Ramos (cell line): Measurements from ENCODE around the gene CRNKL1.

Source experiments
- in situ Hi-C: fragments of 300-500 bp; cut with MboI; formaldehyde crosslinking; loops from one replicate; pipeline ENCODE4 v1.14.3; 2022; ENCODE audit warnings: low sequenced_read_pairs; ENCODE audit not compliant: unreplicated experiment

The CRNKL1 gene

DNA sequence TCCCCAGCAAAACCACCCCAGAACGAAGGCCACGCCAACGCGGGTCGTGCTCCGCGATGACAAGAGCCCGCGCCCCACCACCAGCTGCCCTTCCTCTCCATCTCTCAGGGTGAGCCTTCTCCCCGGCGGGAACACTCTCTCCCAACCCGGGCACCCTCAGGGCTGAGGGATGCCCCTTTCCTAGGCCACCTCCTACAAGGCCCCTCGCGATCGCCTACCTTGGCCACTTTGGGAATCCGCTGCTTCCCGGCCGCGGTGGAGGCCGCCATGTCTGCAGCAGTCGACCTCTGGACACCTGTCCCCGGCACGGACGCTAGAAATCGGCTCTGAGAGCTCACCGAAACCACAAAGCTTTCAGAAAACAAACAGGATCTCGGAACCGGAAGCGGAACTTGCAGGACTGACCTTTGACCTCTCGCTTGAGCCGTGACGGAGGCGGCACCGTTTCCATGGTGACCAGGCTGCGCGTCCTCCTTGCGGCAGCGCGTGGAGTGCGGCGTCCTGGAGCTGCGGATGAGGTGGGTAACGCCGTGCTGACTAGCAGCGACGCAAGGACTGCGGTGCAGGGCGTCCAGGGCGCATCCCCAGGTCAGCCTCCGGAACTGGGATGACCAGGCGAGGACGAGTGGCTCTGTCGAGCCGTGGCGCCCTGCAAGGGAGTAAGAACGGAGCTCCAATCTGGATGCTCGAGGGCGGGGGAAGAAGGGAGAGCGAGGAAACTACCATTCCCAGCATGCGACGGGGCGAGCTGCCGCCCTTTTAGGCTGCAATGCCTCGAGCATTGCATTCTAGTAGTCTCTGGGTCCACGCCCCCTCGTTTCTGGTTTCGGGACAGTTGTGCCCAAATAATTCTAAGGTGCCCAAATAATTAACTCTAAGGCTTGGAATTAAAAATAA is at the start of gene CRNKL1, which contains the start of gene CFAP61:
CRNKL1 (minus strand) TSS at position 393 of the 897 bp plus-strand sequence; CDS start at position 269, 124 bp downstream.
CFAP61 (plus strand) TSS at position 459 of the 897 bp plus-strand sequence. CDS start 4,122 bp downstream, outside the sequence.
- in situ Hi-C loops: loop anchor here (10.0 kb wide), 1 partner anchor 62 kb away; no protein-coding TSS in a partner anchor

DNA sequence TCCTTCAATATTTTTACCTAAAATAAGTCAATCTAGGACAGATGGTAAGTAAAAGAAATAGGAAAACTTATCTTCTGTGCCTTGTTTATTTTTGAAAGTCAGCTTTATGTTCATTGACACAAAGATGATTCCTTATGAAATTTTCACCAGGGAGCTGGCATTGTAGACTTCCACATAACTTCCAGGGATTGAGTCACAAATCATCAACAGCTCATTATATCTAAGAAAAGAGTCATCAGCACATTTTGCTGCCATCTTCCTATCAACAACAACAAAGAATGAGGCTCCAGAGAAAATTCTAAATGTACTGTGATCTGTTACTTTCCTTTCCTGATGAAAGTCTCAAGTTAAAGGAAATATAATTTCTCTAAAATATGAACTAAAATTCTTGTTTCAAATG is 48.6 kb upstream of the CRNKL1 start:
- in situ Hi-C loops: no loop called here

DNA sequence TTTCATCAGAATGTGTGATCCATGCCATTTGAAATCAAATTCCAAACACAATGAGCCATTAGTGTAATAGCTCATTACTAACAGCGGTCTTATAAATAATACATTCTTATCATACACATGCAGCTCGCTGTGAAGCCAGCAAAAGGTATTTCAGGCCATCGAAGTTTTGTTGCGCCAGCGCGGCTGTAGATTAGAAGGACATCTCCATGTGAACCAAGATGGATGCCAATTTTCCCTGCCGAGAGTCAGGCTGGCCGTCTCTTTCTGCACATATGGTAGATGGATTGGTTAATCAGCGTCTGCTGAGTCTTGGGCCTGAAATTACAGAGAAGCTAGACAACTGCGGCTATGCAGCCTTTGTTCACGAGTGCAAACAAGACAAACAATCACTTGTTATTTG is 44.2 kb upstream of the CRNKL1 start:
- in situ Hi-C loops: loop anchor here (25.0 kb wide), 1 partner anchor 466 kb away; no protein-coding TSS in a partner anchor

DNA sequence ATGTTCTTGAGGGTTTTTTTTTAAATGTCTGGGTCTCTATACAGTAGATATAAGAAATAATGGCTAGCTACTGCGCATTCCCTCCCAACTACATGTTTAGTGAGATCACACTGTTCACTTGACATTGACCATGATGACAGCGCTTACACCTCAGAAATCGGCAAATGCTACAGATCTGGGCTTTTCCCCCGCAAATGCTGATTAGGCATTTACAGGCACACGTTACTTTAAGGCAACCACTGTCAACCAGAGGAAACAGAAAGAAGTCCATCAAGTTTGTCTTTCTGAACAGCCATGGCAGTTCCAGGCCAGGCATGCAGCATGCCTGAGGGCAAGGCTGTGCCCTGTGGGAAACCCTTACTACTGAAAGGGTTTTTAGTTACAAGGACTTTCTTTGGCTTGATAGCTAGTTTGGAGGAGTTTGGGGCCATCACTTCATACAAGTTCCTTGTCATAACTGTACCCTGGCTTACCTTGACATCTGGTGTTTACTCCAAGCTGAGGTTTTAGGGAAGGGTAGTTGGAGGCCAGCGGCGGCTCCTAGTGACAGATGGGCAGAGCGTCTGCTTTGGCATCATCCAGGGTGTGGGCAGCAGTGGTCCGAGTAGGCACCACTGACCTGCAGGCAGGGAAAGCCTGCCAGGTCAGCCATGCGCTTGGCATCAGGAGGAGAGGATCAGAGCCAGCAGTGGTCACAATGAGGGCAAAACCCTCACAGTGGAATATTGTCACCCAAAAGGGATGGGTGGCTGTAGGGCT is 43.0 kb upstream of the CRNKL1 start:
- in situ Hi-C loops: loop anchor here (25.0 kb wide), 1 partner anchor 467 kb away; no protein-coding TSS in a partner anchor

DNA sequence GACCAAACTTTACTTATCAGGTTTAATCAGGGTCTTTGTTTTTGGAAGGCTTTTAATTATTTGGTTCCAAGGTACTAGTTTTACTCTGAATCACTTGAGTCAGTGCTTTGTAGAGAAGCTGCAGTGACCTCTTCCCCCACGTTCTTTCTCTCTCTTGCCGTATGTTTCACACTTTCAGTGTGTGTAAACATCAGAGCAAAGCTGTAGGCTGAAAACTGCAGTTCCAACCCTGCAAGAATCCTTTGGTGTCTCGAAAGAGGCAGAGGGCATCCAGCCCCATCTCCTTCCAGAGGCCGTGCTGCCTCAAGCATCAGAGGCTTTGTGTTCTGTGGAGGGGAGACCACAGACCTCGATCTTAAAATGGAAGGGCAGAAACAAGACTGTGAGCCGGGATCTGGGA is 42.1 kb upstream of the CRNKL1 start:
- in situ Hi-C loops: loop anchor here (25.0 kb wide), 1 partner anchor 468 kb away; no protein-coding TSS in a partner anchor

DNA sequence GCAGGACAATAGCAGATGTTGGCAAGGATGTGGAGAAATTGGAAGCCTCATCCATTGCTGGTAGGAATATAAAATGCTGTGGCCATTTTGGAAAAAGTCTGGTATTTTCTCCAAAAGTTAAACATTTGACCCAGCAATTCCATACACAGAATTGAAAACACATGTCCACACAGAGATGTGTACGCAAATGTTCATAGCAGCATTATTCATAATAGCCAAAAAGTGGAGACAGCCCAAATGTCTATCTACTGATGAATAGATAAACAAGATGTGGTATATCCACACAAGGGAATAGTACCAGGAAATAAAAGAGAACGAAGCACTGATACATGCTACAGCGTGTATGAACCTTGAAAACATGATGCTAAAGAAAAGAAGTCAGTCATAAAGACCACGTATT is 40.6 kb upstream of the CRNKL1 start:
- in situ Hi-C loops: loop anchor here (25.0 kb wide), 1 partner anchor 469 kb away; no protein-coding TSS in a partner anchor

DNA sequence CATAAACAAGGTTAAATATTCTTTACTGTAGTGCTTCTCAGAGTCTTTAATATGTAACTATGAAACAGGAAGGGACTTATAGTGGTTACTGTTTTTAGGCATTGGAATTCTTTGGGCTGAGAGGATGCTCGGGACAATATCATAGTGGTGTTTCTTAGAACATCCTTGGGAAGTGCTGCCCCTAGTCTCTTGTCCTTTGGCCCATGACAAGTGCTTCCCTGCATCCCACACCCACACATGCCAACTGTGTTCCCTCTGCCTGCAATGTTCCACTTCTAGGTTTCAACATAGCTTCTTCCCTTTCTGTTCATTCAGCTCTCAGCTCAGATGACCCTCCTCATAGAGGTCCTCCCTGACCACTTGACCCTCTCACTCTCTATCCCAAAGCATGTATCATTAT is 37.7 kb upstream of the CRNKL1 start:
- in situ Hi-C loops: loop anchor here (25.0 kb wide), 1 partner anchor 472 kb away; no protein-coding TSS in a partner anchor

DNA sequence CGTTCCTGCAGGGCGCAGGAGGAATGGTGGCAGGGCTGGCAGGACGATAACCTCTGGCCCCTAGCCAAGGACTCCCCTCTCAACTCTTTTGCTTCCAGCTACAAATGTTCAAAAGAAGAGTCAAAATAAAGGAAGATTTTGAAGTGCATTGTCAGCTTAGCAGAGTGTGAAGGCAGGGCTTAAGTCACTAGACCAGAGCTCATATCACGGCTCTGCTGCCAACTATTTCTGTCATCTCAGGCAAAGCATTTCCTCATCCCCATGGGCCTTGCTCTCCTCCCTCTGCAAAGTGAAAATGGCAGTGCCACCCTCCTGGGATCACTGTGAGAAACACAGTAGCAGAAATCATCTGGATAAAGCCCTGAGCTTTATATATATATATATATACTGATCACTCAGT is 36.8 kb upstream of the CRNKL1 start:
- in situ Hi-C loops: loop anchor here (25.0 kb wide), 1 partner anchor 473 kb away; no protein-coding TSS in a partner anchor

DNA sequence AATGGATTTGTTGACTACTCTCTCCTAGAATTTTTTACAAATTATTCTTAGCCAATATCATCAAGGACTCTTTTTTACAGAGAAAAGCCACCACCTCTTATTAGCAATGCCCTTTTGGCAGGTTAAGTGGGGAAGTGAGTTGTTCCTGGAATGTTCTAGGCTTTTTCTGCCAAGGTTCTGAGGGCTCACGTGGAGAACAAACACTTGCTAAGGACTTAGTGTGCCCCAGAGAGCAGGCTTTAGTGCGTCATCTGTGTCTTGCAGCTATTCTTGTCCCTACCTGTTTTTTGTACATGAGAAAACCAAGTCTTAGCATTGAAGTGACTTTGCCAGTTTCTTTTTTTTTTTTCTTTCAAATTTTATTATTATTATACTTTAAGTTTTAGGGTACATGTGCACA is 33.5 kb upstream of the CRNKL1 start:
- in situ Hi-C loops: loop anchor here (25.0 kb wide), 1 partner anchor 476 kb away; no protein-coding TSS in a partner anchor

DNA sequence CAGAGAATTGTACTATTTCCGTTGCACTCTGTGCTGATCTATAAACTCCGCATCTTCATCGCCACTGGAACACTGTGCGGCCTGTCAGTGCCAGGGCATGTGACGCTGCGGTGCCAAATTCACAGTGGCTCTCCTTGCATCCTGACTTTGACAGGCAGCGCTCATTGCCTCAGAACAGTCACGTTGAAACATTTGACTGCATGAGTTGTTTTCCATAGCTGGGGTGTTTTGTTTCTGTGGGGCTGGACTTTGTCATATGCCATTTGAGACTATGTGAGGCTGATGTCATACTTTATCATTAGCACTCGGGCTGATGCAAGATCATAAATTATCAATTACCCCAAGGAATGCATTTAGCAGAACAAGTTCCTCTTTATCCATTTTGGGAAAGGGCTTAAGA is 32.8 kb upstream of the CRNKL1 start:
- in situ Hi-C loops: loop anchor here (25.0 kb wide), 1 partner anchor 477 kb away; no protein-coding TSS in a partner anchor

DNA sequence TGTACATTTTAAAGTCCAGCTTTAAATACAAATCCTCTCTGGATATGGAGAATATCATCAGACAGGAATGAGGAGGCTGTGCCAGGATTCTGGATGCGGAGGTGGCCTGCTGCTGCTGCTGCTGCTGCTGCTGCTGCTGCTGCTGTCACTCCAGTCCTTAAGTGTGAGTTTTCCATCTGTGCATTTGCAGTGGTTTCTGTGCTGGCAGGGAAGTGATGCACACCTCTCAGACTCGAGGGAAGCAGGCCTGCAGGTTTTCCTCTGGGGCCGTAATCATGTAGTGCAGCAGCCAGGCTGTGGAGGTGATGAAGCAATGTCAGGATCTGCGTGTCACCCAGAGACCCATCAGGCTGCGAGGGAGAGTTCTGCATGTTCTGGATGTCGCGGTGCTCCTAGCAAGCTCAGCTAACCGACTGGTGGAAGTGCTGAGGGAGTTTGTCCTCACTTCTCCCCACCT is 32.1 kb upstream of the CRNKL1 start:
- in situ Hi-C loops: loop anchor here (25.0 kb wide), 1 partner anchor 478 kb away; no protein-coding TSS in a partner anchor

DNA sequence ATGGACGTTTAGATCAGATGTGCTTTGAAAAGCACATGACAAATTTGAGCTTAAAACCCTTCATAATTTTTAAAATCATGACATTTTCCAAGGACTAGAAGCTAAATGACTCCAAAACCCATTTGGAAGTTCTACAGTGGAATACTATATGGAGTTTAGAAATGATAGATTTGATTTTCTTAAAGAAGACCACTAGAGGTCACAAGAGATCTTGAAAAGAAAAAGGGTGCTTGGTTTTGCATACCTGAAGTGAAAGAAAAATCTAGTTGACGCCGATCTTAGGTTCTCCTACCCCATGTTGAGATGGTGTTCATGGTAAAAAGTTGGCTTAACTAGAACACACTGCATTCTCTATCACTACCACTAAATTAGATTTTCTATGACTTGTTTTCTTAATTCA is 31.5 kb upstream of the CRNKL1 start:
- in situ Hi-C loops: loop anchor here (25.0 kb wide), 1 partner anchor 478 kb away; no protein-coding TSS in a partner anchor

DNA sequence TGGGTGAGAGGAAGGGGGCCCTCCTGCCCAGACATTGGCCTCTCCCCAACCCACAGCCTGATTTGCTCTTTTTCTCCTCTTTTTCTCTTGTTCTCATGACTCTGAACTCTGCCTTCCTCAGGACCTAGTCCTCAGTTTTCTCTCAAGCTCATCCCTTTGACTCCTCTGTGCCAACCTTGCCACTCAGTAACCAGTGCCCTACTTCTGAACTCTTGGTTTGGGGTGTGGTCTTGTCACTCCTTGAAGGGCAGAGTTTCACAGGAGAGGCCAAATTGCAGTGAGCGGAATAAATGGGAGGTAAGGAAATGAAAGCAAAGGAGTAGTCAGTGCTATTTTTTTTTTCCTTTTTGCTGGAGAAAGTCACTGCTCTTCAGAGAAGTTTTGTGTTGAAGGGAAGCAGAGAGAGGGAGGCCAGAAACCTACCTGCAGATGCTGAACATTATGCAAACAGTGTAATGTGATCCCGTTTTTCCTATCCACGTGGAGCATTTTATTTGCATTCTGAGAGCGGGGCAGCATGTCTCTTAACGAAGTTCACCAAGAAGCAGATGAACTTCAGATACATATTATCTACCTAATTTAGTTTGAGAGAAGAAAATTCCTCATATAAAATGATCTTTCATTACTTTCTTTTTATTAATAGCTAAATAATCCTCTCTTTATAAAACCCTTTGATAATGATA is 27.0 kb upstream of the CRNKL1 start:
- in situ Hi-C loops: loop anchor here (25.0 kb wide), 1 partner anchor 483 kb away; no protein-coding TSS in a partner anchor

DNA sequence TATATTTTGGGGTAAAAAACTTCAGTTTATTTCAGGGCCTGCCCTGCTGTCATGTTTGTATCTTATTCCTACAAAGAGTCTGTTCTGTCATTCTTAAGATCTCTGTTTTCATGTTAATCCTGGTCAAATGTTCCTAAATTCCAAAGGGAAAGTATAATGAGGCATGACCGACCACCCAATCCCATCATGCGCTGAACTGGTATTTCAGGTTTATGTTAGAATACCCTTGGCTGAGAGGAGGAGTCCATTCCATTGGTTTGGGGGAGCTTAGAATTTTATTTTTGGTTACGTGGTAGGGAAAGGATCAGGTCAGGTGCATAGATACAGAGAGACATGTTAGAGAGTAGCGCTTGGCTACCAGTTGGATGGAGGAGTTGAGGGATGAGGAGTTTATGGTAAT is 25.8 kb upstream of the CRNKL1 start:
- in situ Hi-C loops: loop anchor here (25.0 kb wide), 1 partner anchor 484 kb away; no protein-coding TSS in a partner anchor

DNA sequence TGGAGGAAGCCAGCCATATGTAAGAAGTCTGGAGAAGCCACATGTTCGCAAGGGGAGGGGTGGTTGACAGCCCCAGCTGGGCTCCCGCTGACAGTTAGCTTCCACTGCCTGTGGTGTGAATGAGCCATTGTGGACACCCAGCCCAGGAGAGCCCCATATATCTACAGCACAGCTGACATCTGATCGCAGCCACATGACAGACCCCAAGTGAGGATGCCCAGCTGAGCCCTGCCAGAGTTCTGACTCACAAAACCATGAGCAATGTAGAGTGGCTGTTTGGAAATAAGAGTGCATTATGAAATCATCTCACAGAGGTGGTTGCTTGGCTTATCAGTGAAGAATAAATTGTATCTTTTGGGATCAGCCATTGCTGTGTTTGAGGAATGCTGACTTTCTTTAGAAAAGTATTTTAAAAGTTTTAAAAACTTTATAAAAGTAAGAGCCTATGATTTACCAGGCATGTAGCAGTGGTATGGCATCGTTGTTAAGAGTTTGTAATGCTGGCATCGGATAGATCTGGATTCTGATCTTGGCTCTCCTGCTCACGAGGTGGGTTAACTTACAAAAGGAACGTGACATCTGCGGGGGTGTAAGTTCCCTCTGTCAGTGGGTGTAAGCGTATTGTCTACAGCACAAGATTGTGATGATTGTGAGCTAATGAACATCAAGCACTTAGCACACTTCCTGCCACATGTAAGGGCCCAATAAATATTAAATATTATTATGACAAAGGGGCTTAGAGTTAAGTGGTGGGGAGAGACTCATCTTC is 24.2 kb upstream of the CRNKL1 start:
- in situ Hi-C loops: loop anchor here (25.0 kb wide), 1 partner anchor 486 kb away; no protein-coding TSS in a partner anchor

DNA sequence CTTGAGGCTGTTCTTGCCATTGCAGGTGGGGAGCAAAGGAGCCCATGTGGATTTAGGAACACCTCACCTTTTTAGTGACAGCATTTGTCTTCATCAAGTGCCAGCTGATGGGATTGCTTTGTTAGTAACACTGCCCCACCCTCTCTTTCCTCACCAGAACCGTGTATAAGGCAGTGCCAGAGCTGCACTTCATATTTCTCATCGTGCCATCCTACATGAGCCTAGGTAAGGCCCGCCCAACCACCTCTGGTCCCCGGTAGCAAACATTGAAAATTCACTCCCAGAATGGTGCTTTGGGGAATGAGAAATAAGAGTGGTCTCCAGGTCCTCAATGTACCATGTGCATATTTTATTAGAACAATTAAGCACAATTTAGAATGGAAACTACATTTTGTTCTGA is 22.8 kb upstream of the CRNKL1 start:
- in situ Hi-C loops: loop anchor here (25.0 kb wide), 1 partner anchor 487 kb away; no protein-coding TSS in a partner anchor

DNA sequence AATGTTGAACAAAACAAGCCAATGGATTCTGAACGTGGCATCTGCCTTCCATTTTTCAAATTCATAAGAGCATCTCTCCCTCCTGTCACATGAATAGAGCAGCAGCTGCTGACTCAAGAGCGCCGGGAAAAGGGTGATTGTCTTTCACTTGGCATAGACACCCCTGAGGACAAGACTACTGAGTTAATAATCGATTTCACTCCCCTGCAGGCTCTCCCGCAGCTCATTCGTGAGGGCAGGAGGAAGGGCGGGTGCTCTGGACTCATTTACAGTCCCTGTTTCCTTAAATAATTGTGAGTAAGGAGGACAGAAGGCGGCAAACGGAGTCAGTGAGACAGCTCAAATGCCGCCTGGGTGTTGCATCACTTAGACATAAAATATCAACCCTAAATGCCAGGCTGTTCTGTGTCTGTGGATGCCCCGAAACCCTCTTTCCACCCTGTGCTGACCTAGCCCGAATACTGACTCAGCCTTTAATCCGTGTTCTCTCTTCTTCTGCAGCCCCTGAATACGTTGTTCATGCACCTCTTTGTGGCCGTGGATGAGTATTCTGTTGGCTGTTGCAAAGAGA is 21.6 kb upstream of the CRNKL1 start:
- in situ Hi-C loops: no loop called here
